Fibroblast of lung (primary cell): ENCODE measurements around the gene IVD.

Experiments used
- EZH2 ChIP-seq: IDR thresholded peaks from 2 replicates; pipeline ENCODE4 v1.5.1; 2012; ENCODE audit warnings: low read length, control low read depth, mild to moderate bottlenecking; ENCODE audit errors: missing control alignments
- TF ChIP-seq, protein P1 (sequence below), 2 donors: IDR thresholded peaks in 1 of 2; conservative IDR thresholded peaks in 1 of 2; 1 replicate in 1 of 2; 2 replicates in 1 of 2; pipeline ENCODE4 v1.5.1; 2011 to 2012; ENCODE audit warnings: low read length in 2 of 2, control low read depth in 1 of 2, inconsistent platforms in 1 of 2, low read depth in 1 of 2, mild to moderate bottlenecking in 1 of 2

DNA sequence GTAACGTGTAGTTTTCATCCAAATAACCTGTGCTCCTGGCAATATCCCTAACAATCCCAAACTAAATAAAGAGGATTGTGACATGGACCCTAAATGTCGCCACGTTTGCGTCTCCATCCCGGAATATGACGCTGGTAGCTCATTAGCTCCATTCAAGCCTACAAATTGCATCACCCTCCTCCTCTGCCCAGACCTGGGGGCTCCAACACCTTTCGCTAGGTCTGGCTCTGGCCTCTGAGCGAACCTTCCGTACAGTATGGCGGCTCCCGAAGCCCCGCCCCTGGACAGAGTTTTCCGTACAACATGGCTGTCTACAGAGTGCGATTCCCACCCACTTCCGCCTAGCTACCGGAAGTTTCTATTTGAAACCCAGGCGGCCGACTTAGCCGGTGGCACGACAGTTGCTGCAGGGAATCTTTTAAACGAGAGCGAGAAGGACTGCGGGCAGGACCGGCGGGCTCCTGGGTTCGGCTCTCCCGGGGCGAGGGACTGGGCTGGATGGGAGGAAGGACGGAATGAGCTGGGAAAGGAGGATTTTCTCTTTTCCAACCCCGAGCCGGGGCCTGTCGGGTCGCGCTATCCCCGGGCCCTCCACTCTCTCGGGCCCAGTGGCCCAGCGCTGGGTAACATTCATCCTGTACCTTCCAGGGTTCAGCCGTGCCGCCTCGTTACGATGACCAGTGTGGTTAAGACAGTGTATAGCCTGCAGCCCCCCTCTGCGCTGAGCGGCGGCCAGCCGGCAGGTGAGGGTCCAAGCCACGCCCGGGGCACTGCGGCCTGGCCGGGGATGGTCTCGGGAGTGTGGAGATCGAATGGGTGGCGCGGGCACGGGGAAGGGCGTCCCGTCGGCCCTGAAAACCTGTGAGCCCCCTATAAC is 22.8 kb upstream of the IVD start, which contains the start of gene KNSTRN:
- TF ChIP-seq, protein P1, sequence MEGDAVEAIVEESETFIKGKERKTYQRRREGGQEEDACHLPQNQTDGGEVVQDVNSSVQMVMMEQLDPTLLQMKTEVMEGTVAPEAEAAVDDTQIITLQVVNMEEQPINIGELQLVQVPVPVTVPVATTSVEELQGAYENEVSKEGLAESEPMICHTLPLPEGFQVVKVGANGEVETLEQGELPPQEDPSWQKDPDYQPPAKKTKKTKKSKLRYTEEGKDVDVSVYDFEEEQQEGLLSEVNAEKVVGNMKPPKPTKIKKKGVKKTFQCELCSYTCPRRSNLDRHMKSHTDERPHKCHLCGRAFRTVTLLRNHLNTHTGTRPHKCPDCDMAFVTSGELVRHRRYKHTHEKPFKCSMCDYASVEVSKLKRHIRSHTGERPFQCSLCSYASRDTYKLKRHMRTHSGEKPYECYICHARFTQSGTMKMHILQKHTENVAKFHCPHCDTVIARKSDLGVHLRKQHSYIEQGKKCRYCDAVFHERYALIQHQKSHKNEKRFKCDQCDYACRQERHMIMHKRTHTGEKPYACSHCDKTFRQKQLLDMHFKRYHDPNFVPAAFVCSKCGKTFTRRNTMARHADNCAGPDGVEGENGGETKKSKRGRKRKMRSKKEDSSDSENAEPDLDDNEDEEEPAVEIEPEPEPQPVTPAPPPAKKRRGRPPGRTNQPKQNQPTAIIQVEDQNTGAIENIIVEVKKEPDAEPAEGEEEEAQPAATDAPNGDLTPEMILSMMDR (conservative IDR thresholded peaks at IDR 0.05 in 1 of 2, IDR thresholded peaks at IDR 0.05 in 1 of 2; ENCODE audit: low read depth in 1 of 2, low read length in 2 of 2), result no peak
- TF ChIP-seq EZH2, result no peak
